ENCODE measurements around the gene RPS16.

DNA sequence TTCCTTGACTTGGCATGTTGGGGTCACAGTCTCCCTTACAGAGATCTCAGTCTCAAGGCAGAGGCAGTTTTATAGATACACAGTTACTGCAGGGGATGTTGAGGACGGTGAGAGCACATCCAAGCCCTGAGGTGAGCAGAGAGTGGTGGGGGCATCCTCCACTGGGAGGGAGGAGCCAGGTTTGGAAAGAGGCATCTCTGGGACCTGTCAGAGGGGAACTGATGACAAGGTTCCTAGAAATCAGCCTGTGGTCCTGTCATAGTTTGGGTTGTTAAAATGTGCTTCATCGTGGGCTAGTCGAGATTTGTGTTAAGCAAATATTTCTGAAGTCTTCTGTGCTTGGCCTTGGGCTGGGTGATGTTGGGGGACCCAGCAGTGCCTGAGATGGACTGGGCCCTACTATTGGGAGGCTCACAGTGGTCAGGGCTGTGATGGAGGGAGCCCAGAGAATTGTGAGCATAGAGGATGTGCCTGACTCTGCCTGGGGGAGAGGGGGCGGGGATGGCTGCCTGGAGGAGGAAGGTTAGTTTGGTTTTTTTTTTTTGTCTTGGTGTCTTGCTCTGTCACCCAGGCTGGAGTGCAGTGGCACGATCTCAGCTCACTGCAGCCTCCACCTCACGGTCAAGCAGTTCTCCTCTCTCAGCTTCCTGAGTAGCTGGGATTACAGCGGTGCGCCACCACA lies 13.5 kb upstream of the RPS16 start:
- TF ChIP-seq, protein P1, sequence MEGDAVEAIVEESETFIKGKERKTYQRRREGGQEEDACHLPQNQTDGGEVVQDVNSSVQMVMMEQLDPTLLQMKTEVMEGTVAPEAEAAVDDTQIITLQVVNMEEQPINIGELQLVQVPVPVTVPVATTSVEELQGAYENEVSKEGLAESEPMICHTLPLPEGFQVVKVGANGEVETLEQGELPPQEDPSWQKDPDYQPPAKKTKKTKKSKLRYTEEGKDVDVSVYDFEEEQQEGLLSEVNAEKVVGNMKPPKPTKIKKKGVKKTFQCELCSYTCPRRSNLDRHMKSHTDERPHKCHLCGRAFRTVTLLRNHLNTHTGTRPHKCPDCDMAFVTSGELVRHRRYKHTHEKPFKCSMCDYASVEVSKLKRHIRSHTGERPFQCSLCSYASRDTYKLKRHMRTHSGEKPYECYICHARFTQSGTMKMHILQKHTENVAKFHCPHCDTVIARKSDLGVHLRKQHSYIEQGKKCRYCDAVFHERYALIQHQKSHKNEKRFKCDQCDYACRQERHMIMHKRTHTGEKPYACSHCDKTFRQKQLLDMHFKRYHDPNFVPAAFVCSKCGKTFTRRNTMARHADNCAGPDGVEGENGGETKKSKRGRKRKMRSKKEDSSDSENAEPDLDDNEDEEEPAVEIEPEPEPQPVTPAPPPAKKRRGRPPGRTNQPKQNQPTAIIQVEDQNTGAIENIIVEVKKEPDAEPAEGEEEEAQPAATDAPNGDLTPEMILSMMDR (IDR thresholded peaks at IDR 0.05; ENCODE audit: low read depth, low read length, missing input control), result no peak
- TF ChIP-seq HNF4A (conservative IDR thresholded peaks at IDR 0.05), result no peak
- TF ChIP-seq, protein P2, sequence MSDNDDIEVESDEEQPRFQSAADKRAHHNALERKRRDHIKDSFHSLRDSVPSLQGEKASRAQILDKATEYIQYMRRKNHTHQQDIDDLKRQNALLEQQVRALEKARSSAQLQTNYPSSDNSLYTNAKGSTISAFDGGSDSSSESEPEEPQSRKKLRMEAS (IDR thresholded peaks at IDR 0.05), result no peak

All from liver (tissue), 3 donors.